Ovary (tissue), 9 donors: Measurements from ENCODE around the gene IP6K1. TPM values are rescaled to one million over a fixed set of nuclear protein-coding genes. Genes with fewer than 3 reads are reported as not detected.

Experiments
- DNase-seq, 5 donors: peaks; one replicate each; pipeline ENCODE4 v3.0.0-alpha.2; 2019 to 2020
- H3K27ac ChIP-seq, 2 donors: fragments of 200-600 bp; one replicate each; pipeline versions ENCODE4 v1.5.1 to v1.8.0; 2019 to 2022
- H3K27me3 ChIP-seq: fragments of 200-600 bp; one replicate; pipeline ENCODE4 v1.8.0; 2022
- H3K36me3 ChIP-seq: fragments of 200-600 bp; sonication (generic); one replicate; pipeline ENCODE4 v1.5.1; 2019
- H3K4me1 ChIP-seq: one replicate; pipeline ENCODE4 v1.8.1; 2013; ENCODE audit warnings: mild to moderate bottlenecking, moderate library complexity; ENCODE audit not compliant: insufficient read depth
- H3K4me3 ChIP-seq: fragments of 200-600 bp; sonication (generic); one replicate; pipeline ENCODE4 v1.5.1; 2017
- H3K9me3 ChIP-seq, 2 donors: fragments of 200-600 bp in 1 of 2; sonication (generic) in 1 of 2; one replicate each; pipeline versions ENCODE4 v1.5.1 to v1.8.1; 2013 to 2019; ENCODE audit warnings: mild to moderate bottlenecking in 1 of 2, moderate library complexity in 1 of 2
- CTCF ChIP-seq, 3 donors: fragments of 450-650 bp in 2 of 3; fragments of 200-600 bp in 1 of 3; IDR thresholded peaks; one replicate each; pipeline versions ENCODE4 v1.5.1 to v1.8.0; 2016 to 2022; ENCODE audit warnings: antibody characterized with exemption in 3 of 3, mild to moderate bottlenecking in 1 of 3
- EP300 ChIP-seq: sonication (generic); formaldehyde crosslinking; IDR thresholded peaks from one replicate; pipeline ENCODE4 v1.6.1; 2017; ENCODE audit warnings: antibody characterized with exemption
- POLR2A ChIP-seq: fragments of 450-650 bp; IDR thresholded peaks from one replicate; pipeline ENCODE4 v1.6.1; 2017; ENCODE audit warnings: antibody characterized with exemption, mild to moderate bottlenecking, moderate library complexity
- WGBS, 3 donors: extraction: QIAGEN DNeasy Blood & Tissue Kit in 1 of 3; methylation state at CpG; one replicate each; pipeline versions ENCODE4 v1.1.5 to v1.1.7; 2013 to 2017; 5-methylcytosine and 5-hydroxymethylcytosine counted together
- intact Hi-C, 4 donors: fragments of 100-400 bp; cut with DNase I; formaldehyde crosslinking; loops; one replicate each; pipeline versions ENCODE4 v1.11.0 to v1.15.1; 2022 to 2023
- polyA plus RNA-seq, 2 donors: library from polyadenylated mRNA; stranded (reverse); fragments of 200-250 nt in 1 of 2; fragments of 350-450 nt in 1 of 2; fragmentation: Illumina TruSeq in 1 of 2; extraction: RNeasy Lipid Tissue Mini Kit (QIAGEN cat#74804) in 1 of 2; gene quantifications; one replicate each; pipeline ENCODE4 v1.2.3, GENCODE V29; 2013 to 2014
- total RNA-seq, 7 donors: library from RNA; depleted of rRNA in 2 of 7; stranded (reverse); fragments of >200 nt in 2 of 7; fragmentation: NEBNext Ultra II Directional in 3 of 7; extraction: Animal tissue kit (Norgen Biotek cat#: 25700) in 3 of 7; gene quantifications; one replicate each; pipeline versions ENCODE4 v1.1.0 to v1.2.4, GENCODE V29; 2016 to 2023
- donor health status: DM: no; HTN: no; CAD: no; lungs with moderate emphysema.
- donor health status: DM: no; HTN: no; CAD: no.
- donor health status: Bipolar disorder and iron deficiency.
- donor health status: DM: yes; HTN: yes; CAD: no.
- donor health status: DM: no; HTN: no; CAD: no.
- donor health status: DM: yes; HTN: yes; CAD: no.

IP6K1 gene
- total and polyA plus RNA-seq, 9 donors = 27.9 to 52.4 (median 47.0) TPM

- Histone ChIP-seq H3K4me3 (no peak overlapping the region), H3K27me3 (no peaks in the 10 kb centered on the region), H3K4me1 (peaks cover 2% of the 10 kb centered on the region), H3K27ac (no peak overlapping the region), H3K36me3 (no peaks in the 10 kb centered on the region), H3K9me3 (no peaks in the 10 kb centered on the region)
- 92 to 96% (median 93%) methylated on average over 4 of the region's 4 CpGs for WGBS, 3 donors
- intact Hi-C loops = no loop called here
- TF ChIP-seq CTCF (IDR thresholded peaks at IDR 0.05) (no peak), EP300 (no peak), POLR2A (no peak)
- DNase-seq = no peak
These were observed 22.4 kb downstream of the IP6K1 start for GRCh38 chr3:49763981-49764380.

- WGBS, 3 donors = 83 to 84% (median 84%) methylated on average over 3 of the region's 3 CpGs
- Histone ChIP-seq H3K4me1 (peaks cover 4% of the 10 kb centered on the region), H3K36me3 (no peaks in the 10 kb centered on the region), H3K4me3 (no peak overlapping the region), H3K27me3 (no peaks in the 10 kb centered on the region), H3K9me3 (no peaks in the 10 kb centered on the region), H3K27ac (no peak overlapping the region)
- no peak for DNase-seq
- no peak for TF ChIP-seq EP300
- no peak for TF ChIP-seq POLR2A
- no peak for TF ChIP-seq CTCF (IDR thresholded peaks at IDR 0.05)
- intact Hi-C loops = no loop called here
These were observed 24.7 kb downstream of the IP6K1 start for GRCh38 chr3:49761661-49762060.

GRCh38 chr3:49759226-49759625 is 27.1 kb downstream of the IP6K1 start:
- Histone ChIP-seq H3K4me1 (peaks cover 7% of the 10 kb centered on the region), H3K27me3 (no peaks in the 10 kb centered on the region), H3K36me3 (no peaks in the 10 kb centered on the region), H3K9me3 (no peaks in the 10 kb centered on the region), H3K4me3 (no peak overlapping the region), H3K27ac (no peak overlapping the region)
- peak in 1 of 5 donors; percentile 20 for DNase-seq
- intact Hi-C loops = no loop called here
- TF ChIP-seq EP300 (no peak), CTCF (IDR thresholded peaks at IDR 0.05) (no peak), POLR2A (no peak)
- 0 to 8% (median 5%) methylated on average over 1 of the region's 1 CpG for WGBS, 3 donors

GRCh38 chr3:49757197-49757596 is 29.1 kb downstream of the IP6K1 start:
- no peak for DNase-seq
- Histone ChIP-seq H3K27me3 (no peaks in the 10 kb centered on the region), H3K27ac (no peak overlapping the region), H3K9me3 (no peaks in the 10 kb centered on the region), H3K4me1 (peaks cover 11% of the 10 kb centered on the region), H3K4me3 (no peak overlapping the region), H3K36me3 (no peaks in the 10 kb centered on the region)
- intact Hi-C loops = no loop called here
- no peak for TF ChIP-seq EP300
- no peak for TF ChIP-seq CTCF (IDR thresholded peaks at IDR 0.05)
- no peak for TF ChIP-seq POLR2A
- WGBS, 3 donors = 64 to 80% (median 67%) methylated on average over 2 of the region's 2 CpGs

GRCh38 chr3:49756036-49756435 is 30.3 kb downstream of the IP6K1 start:
- no peaks in the 10 kb centered on the region for H3K36me3 ChIP-seq
- H3K4me3 ChIP-seq = no peak overlapping the region
- H3K9me3 ChIP-seq = no peaks in the 10 kb centered on the region
- no peak overlapping the region for H3K27ac ChIP-seq
- intact Hi-C loops = no loop called here
- 0 to 29% (median 7%) methylated on average over 1 of the region's 1 CpG for WGBS, 3 donors
- peaks cover 11% of the 10 kb centered on the region for H3K4me1 ChIP-seq
- TF ChIP-seq POLR2A = no peak
- no peak for DNase-seq
- H3K27me3 ChIP-seq = no peaks in the 10 kb centered on the region
